Gastroesophageal sphincter (tissue), 4 donors: ENCODE measurements around the gene THRB. TPM values are rescaled to one million over a fixed set of nuclear protein-coding genes. Genes with fewer than 3 reads are reported as not detected.

Experiments
- ATAC-seq: fragments of 150-250 bp; one replicate; pipeline ENCODE4 v1.9.1; 2016; ENCODE audit warnings: mild to moderate bottlenecking, moderate library complexity
- H3K27ac ChIP-seq, 4 donors: fragments of 200-600 bp; sonication (generic) in 3 of 4; 1 replicate in 3 of 4; 2 replicates in 1 of 4; pipeline ENCODE4 v1.5.1; 2016 to 2019
- H3K27me3 ChIP-seq: fragments of 200-600 bp; sonication (generic); one replicate; pipeline ENCODE4 v1.5.1; 2019
- H3K36me3 ChIP-seq, 2 donors: fragments of 200-600 bp; sonication (generic); one replicate each; pipeline ENCODE4 v1.5.1; 2019; ENCODE audit warnings: control low read depth in 1 of 2
- H3K4me1 ChIP-seq, 3 donors: fragments of 200-600 bp; sonication (generic); 1 replicate in 2 of 3; 2 replicates in 1 of 3; pipeline ENCODE4 v1.5.1; 2016 to 2019; ENCODE audit warnings: control low read depth in 2 of 3
- H3K4me3 ChIP-seq, 2 donors: fragments of 200-600 bp; sonication (generic); one replicate each; pipeline ENCODE4 v1.5.1; 2019; ENCODE audit warnings: mild to moderate bottlenecking in 1 of 2, moderate library complexity in 1 of 2
- H3K9me3 ChIP-seq, 3 donors: fragments of 200-600 bp; sonication (generic); one replicate each; pipeline ENCODE4 v1.5.1; 2017 to 2019; ENCODE audit warnings: control low read depth in 2 of 3
- EP300 ChIP-seq: sonication (generic); formaldehyde crosslinking; IDR thresholded peaks from one replicate; pipeline ENCODE4 v1.6.1; 2017; ENCODE audit warnings: antibody characterized with exemption, mild to moderate bottlenecking
- POLR2A ChIP-seq, 2 donors: fragments of 450-650 bp; IDR thresholded peaks; one replicate each; pipeline ENCODE4 v1.6.1; 2017; ENCODE audit warnings: antibody characterized with exemption in 2 of 2, mild to moderate bottlenecking in 2 of 2, moderate library complexity in 1 of 2
- POLR2AphosphoS5 ChIP-seq: sonication (generic); formaldehyde crosslinking; IDR thresholded peaks from one replicate; pipeline ENCODE4 v1.6.1; 2017; ENCODE audit warnings: antibody characterized with exemption
- WGBS, 2 donors: methylation state at CpG; one replicate each; pipeline ENCODE4 v1.1.5; 2018; ENCODE audit warnings: low coverage in 1 of 2; 5-methylcytosine and 5-hydroxymethylcytosine counted together
- total RNA-seq, 4 donors: library from RNA; depleted of rRNA; stranded (reverse); fragments of >200 nt; gene quantifications; one replicate each; pipeline ENCODE4 v1.1.0, GENCODE V29; 2016
- TF ChIP-seq, protein P1 (sequence below), 4 experiments: fragments of 200-600 bp in 2 of 4; fragments of 450-650 bp in 2 of 4; sonication (generic) in 1 of 4; IDR thresholded peaks; one replicate each; pipeline ENCODE4 v1.5.1; 2017 to 2019; ENCODE audit warnings: antibody characterized with exemption in 4 of 4, mild to moderate bottlenecking in 2 of 4, moderate library complexity in 2 of 4

THRB gene
- total RNA-seq, 4 donors from 2014 or later = 42.5 to 61.9 (median 55.8) TPM

DNA sequence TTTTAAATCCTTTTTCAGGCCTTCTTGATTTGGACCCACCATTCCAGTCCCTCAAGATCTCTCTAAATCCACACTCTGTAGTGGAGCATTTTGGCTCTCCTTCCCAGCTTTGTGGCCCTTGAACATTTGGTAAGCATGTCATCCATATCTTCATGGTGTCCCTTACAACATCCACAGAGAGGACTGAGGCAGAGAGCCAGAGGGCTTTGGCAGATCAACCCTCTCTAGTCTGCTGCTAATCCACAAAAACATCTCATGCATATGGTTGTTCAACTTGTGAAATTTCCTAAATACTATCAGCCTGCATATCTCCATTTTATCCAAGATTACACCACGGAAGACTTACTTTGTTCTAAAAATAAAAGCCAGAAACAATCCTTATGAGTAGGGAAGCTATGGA is 23.2 kb downstream of the THRB start:
- WGBS, 2 donors = 78% methylated on average over 1 of the region's 1 CpG; no CpG with 5 or more reads in 1 of the 2 donors
- H3K27ac ChIP-seq = no peak overlapping the region
- ATAC-seq = no peak

DNA sequence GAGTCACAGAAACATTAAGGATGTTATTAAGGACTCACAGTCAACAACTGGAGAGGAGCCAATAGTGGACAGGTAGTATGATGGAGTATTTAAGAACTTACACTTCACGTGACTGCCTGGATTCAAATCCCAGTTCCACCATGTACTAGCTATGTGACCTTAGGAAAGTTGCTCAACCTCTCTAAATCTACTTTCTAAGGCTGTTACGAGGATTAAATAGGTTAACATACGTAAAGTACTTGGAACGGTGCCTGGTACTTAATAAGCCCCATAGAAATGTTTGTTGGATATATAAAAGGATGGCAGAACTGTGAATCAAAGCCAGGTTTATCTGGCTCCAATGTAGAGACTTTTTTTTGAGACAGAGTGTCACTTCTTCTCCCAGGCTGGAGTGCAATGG is 24.4 kb downstream of the THRB start:
- H3K4me3 ChIP-seq = no peak overlapping the region
- 78 to 86% methylated on average over 4 of the region's 4 CpGs for WGBS, 2 donors
- TF ChIP-seq, protein P1, sequence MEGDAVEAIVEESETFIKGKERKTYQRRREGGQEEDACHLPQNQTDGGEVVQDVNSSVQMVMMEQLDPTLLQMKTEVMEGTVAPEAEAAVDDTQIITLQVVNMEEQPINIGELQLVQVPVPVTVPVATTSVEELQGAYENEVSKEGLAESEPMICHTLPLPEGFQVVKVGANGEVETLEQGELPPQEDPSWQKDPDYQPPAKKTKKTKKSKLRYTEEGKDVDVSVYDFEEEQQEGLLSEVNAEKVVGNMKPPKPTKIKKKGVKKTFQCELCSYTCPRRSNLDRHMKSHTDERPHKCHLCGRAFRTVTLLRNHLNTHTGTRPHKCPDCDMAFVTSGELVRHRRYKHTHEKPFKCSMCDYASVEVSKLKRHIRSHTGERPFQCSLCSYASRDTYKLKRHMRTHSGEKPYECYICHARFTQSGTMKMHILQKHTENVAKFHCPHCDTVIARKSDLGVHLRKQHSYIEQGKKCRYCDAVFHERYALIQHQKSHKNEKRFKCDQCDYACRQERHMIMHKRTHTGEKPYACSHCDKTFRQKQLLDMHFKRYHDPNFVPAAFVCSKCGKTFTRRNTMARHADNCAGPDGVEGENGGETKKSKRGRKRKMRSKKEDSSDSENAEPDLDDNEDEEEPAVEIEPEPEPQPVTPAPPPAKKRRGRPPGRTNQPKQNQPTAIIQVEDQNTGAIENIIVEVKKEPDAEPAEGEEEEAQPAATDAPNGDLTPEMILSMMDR (IDR thresholded peaks at IDR 0.05) = no peak
- TF ChIP-seq EP300 = no peak
- no peak for TF ChIP-seq POLR2AphosphoS5
- no peak for TF ChIP-seq POLR2A (IDR thresholded peaks at IDR 0.05)
- no peaks in the 10 kb centered on the region for H3K36me3 ChIP-seq
- H3K27me3 ChIP-seq = no peaks in the 10 kb centered on the region
- ATAC-seq = no peak
- peaks cover 0 to 8% (median 0%) of the 10 kb centered on the region in 3 donors for H3K4me1 ChIP-seq
- peaks cover 0 to 5% (median 0%) of the 10 kb centered on the region in 3 donors for H3K9me3 ChIP-seq
- H3K27ac ChIP-seq = no peak overlapping the region

More for the DNA sequence above, 23.2 kb downstream of the THRB start:
- no peak for TF ChIP-seq POLR2AphosphoS5
- TF ChIP-seq, protein P1 (IDR thresholded peaks at IDR 0.05) = no peak
- TF ChIP-seq POLR2A (IDR thresholded peaks at IDR 0.05) = no peak
- TF ChIP-seq EP300 = no peak
- peaks cover 0 to 20% (median 6%) of the 10 kb centered on the region in 3 donors for H3K4me1 ChIP-seq
- peaks cover 0 to 5% (median 0%) of the 10 kb centered on the region in 3 donors for H3K9me3 ChIP-seq
- H3K27me3 ChIP-seq = no peaks in the 10 kb centered on the region
- H3K4me3 ChIP-seq = no peak overlapping the region
- H3K36me3 ChIP-seq = no peaks in the 10 kb centered on the region

DNA sequence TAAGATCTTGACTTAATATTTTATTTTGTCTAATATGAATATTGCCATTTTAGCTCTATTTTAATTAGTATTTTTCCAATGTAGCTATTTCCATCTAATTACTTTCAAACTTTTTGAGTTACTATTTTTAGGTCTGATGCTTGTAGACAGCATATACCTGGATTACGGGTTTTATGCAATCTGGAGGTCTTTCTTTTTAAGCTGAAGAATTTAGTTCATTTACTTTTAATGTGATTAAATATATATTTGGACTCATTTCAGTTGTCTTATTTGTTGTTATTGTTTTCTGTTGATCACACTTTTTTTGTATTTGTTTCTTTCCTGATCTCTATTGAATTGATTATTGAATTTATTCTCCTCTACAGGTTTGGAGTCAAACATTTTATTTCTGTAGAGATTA is 30.3 kb downstream of the THRB start:
- TF ChIP-seq POLR2AphosphoS5 (no peak), EP300 (no peak), POLR2A (IDR thresholded peaks at IDR 0.05) (no peak)
- TF ChIP-seq, protein P1 (IDR thresholded peaks at IDR 0.05) = no peak
- H3K9me3 ChIP-seq = peaks cover 0 to 5% (median 0%) of the 10 kb centered on the region in 3 donors
- H3K27me3 ChIP-seq = no peaks in the 10 kb centered on the region
- 88 to 93% methylated on average over 1 of the region's 1 CpG for whole genome bisulfite sequencing, 2 donors
- no peak overlapping the region for H3K4me3 ChIP-seq
- no peaks in the 10 kb centered on the region for H3K36me3 ChIP-seq
- H3K4me1 ChIP-seq = peaks cover 0 to 18% (median 0%) of the 10 kb centered on the region in 3 donors
- ATAC-seq = no peak
- H3K27ac ChIP-seq = no peak overlapping the region

DNA sequence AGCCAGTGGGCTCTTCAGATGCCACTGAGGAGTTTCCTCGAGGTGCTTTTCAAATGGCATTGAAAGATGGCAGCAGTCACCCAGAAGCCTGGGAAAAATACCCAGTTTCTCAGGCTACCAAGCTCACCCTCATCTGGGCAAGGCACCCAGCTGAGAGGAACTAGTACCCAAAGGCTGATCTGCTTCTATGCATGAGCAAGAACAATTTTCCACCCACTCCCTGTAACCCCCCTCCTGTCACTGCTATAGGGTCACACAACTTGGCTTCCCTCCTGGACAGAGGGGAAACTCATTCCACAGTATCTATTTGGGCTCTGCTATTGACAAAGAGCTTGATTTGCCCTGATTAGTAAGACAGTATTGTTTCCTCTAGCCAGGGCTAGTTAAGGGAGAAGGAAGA is 31.9 kb downstream of the THRB start:
- WGBS, 2 donors = 56 to 60% methylated on average over 1 of the region's 1 CpG
- H3K9me3 ChIP-seq = peaks cover 0 to 4% (median 0%) of the 10 kb centered on the region in 3 donors
- no peak overlapping the region for H3K27ac ChIP-seq
- ATAC-seq = no peak
- TF ChIP-seq POLR2AphosphoS5 (no peak), EP300 (no peak), POLR2A (IDR thresholded peaks at IDR 0.05) (no peak)
- TF ChIP-seq, protein P1 (IDR thresholded peaks at IDR 0.05) = no peak
- peaks cover 0 to 18% (median 0%) of the 10 kb centered on the region in 3 donors for H3K4me1 ChIP-seq
- no peaks in the 10 kb centered on the region for H3K27me3 ChIP-seq
- no peaks in the 10 kb centered on the region for H3K36me3 ChIP-seq
- H3K4me3 ChIP-seq = no peak overlapping the region

DNA sequence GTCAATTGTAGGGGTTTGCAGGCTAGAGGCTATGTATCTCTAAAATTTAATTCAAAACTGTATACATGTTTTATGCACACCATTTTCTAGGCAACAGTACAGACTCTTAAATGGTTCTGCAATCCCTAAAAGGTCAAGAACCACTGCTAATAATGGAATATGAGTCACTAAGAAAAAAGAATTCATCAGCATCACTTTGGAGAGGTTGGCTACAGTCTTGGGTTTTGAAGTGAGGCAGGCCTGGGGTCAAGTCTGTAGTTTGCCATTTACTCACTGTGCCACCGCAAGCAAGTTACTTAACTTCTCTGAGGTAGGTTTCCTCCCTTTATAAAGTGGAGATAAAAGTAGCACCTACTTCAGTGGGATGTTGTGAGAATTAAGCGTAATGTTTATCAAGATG is 33.7 kb downstream of the THRB start:
- Histone ChIP-seq H3K27ac (peak overlapping the region in 1 of 4 donors; percentile 34), H3K36me3 (no peaks in the 10 kb centered on the region), H3K4me3 (no peak overlapping the region), H3K9me3 (no peaks in the 10 kb centered on the region), H3K4me1 (peaks cover 0 to 18% (median 0%) of the 10 kb centered on the region in 3 donors), H3K27me3 (no peaks in the 10 kb centered on the region)
- TF ChIP-seq, protein P1 (IDR thresholded peaks at IDR 0.05) = no peak
- TF ChIP-seq POLR2AphosphoS5 = peak; percentile 44
- no peak for ATAC-seq
- 77 to 86% methylated on average over 2 of the region's 2 CpGs for WGBS, 2 donors
